ENCODE data around the gene CLINT1. TPM values are rescaled to one million over a fixed set of nuclear protein-coding genes. Genes with fewer than 3 reads are reported as not detected.

CLINT1 gene
- total and polyA plus RNA-seq, 2 of the 13 experiments (the other 11 are each of a cell fraction or from before 2014, with no cell fraction given) = 64.0 to 104 TPM

GRCh38 chr5:157767689-157768088 is 91.3 kb downstream of the CLINT1 start:
- no peak overlapping the region for H3K9ac ChIP-seq (ENCODE audit: insufficient read depth, low read depth, low read length)
- no TSS peak for BruUV-seq (replicated peaks)
- TF ChIP-seq KMT2A (CRISPR knock-in tag; IDR thresholded peaks at IDR 0.05) = no peak
- no peak for TF ChIP-seq SIN3B (IDR thresholded peaks at IDR 0.05; ENCODE audit: low read length)
- TF ChIP-seq CEBPB (IDR thresholded peaks at IDR 0.05; ENCODE audit: borderline replicate concordance, low read depth, low read length) = no peak
- TF ChIP-seq ZNF160 (CRISPR knock-in tag; IDR thresholded peaks at IDR 0.05) = no peak
- TF ChIP-seq ZC3H13 (CRISPR knock-in tag; IDR thresholded peaks at IDR 0.05) = no peak
- TF ChIP-seq NONO (IDR thresholded peaks at IDR 0.05) = no peak
- no peak for TF ChIP-seq NONO (CRISPR knock-in tag; conservative IDR thresholded peaks at IDR 0.05)
- no peak for TF ChIP-seq HOXA3 (CRISPR knock-in tag; IDR thresholded peaks at IDR 0.05)
- no peak for TF ChIP-seq CHCHD3 (CRISPR knock-in tag; IDR thresholded peaks at IDR 0.05)
- no peak for TF ChIP-seq ZKSCAN1 (IDR thresholded peaks at IDR 0.05; ENCODE audit: low read length)
- TF ChIP-seq U2AF1 (optimal IDR thresholded peaks at IDR 0.05; ENCODE audit: low read depth, low read length) = no peak
- no peak for TF ChIP-seq HOMEZ (CRISPR knock-in tag; IDR thresholded peaks at IDR 0.05; ENCODE audit: low read depth)
- TF ChIP-seq ATF2 (CRISPR knock-in tag; IDR thresholded peaks at IDR 0.05) = no peak
- TF ChIP-seq SMARCE1 (IDR thresholded peaks at IDR 0.05; ENCODE audit: borderline replicate concordance) = no peak
- peaks cover 0 to 7% of the 10 kb centered on the region in 2 experiments; a peak in 1 of 5 replicates for H3K27me3 ChIP-seq (ENCODE audit: control insufficient read depth in 1 of 2, insufficient read depth in 2 of 2, low read length in 2 of 2)
- no peak overlapping the region for H3K27ac ChIP-seq (ENCODE audit: extremely low read length, insufficient read depth, low read length)
- H3K4me1 ChIP-seq (ENCODE audit: insufficient read depth, low read length) = no peaks in the 10 kb centered on the region
- ChIA-PET CTCF (ENCODE audit: low intra/inter-chr PET ratio, low total read pairs) (no interaction called here), POLR2A (no interaction called here)
- H3K4me3 ChIP-seq (replicated peaks in 1 of 3; ENCODE audit: insufficient read depth in 1 of 3, low read depth in 2 of 3, low read length in 3 of 3) = no peak overlapping the region
- intact Hi-C loops (cut with micrococcal nuclease; ENCODE audit: unreplicated experiment) = no loop called here
- no peaks in the 10 kb centered on the region for H3K79me2 ChIP-seq (ENCODE audit: insufficient read depth, low read length)
- FAIRE-seq (no peak), DNase-seq (ENCODE audit: low spot score) (no peak), ATAC-seq (no peak)
- WGBS (ENCODE audit: low lambda C conversion rate) = 42% methylated on average over 3 of the region's 3 CpGs
- no peaks in the 10 kb centered on the region for H3K9me3 ChIP-seq (ENCODE audit: low read length)
- in situ Hi-C loops (cut with HindIII; ENCODE audit: extremely low pct_ligation_motif_present, low pct_unique_long_range_greater_than_20kb) = no loop called here
- no peak overlapping the region for H3K4me2 ChIP-seq (ENCODE audit: low read depth, low read length)
- no peak overlapping the region for H2AFZ ChIP-seq (ENCODE audit: low read length)
- H4K20me1 ChIP-seq (ENCODE audit: insufficient read depth, low read length) = no peaks in the 10 kb centered on the region
- no peaks in the 10 kb centered on the region for H3K36me3 ChIP-seq (replicated peaks in 1 of 2; ENCODE audit: control insufficient read depth in 1 of 2, insufficient read depth in 2 of 2, low read length in 2 of 2)

Measured in HepG2 (cell line).